ENCODE results near the gene CXorf65.

The CXorf65 gene

DNA sequence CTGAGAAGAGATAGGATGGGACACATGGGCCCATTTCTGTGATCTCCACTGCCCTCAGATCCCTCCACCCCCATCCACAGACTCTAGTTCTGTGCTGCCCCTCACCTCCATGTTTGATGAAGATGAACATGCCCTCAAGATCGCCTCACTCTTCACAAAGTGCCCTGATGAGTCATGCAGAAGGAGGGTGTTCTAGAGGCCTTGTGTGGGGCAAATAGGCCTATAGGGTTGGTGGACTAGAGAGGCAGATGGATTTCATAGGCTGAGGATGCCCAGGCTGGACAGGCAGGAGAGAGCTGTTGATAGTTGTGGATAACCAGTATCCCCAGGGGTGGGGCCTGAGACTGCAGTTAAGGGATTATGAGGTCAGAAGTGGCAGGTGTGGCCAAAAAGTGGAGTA is at the start of gene CXorf65:
Gene CXorf65 (minus strand): TSS at position 314 of the 400 bp plus-strand sequence. CDS start 184 bp downstream, at position 130.
- no peak for DNase-seq

DNA sequence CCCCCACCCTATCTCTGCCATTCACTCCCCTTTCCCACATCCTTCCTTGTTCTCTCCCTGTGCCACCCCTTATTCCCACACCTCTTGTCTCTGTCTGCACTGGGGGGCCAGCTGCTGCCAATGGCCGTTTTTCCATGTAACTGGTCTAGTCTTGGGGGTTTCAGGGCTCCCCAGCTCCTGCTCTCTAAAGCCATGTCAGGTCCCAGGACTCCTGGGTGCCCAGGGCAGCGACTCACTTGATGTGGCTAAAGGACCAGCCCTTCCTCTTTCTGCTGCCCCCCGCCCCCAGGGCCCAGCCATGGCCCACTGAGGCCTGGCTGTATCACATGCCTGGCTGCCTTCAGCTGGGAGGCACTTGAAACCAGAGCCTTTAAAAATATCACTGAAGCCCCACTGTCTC is 48.1 kb upstream of the CXorf65 start:
- no peak for DNase-seq

DNA sequence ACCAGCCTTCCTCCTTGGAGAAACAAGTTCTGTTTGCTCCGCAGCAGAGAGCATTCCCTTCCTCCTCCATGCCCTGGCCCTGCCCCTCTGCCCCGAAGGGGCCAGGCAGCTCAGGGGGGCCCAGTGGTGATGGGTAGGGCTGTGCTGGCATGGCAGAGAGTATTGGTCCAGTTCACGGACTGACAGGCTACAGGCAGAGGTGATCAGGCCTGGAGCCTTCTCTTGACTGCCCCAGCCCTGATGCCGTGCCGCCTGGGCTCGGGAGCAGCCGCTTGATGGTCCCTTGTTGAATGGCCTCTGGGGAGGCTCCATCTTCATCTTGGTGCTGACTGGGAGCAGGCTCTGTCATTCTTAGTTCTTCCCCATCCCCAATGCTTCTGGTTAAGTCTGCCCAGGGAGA is 47.7 kb upstream of the CXorf65 start:
- DNase-seq: no peak

DNA sequence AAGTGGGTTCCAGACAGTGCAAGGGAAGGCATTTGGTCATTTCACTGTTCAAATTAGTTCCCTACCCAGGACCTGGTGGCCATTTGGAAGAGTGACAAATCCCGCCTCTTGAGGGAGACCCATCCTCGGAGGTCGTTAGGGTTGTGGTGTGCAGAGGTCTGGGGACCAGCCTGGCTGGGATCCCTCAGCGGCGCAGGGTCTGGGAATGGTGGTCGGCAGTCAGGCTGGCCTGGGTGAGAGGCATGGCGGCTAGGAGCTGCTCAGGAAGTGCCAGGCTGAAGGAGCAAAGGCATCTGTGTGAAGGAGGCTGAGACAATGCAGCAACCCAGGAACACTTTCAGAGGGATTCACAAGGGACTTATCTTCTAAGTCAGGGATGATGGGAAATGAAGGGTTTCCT is 44.8 kb upstream of the CXorf65 start:
- no peak for DNase-seq

DNA sequence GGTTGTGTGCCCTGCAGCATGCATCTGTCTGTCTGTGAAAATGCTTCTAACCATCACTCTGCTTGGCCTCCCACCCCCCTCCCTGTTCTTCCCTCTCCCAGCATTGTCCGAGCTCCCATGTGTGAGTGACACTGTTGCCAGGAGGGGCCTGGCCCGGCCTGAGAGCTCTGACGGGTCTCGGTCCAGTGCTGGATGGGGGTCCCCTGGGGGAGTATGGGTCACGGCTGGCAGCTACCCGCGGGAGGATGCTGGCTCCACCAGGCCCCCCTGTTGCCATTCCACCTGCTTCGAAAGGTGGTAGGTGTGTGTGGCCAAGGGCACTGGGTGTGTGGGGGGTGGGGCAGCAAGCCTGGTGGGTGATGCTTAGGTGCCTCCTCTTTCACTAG is 41.7 kb upstream of the CXorf65 start:
- no peak for DNase-seq

DNA sequence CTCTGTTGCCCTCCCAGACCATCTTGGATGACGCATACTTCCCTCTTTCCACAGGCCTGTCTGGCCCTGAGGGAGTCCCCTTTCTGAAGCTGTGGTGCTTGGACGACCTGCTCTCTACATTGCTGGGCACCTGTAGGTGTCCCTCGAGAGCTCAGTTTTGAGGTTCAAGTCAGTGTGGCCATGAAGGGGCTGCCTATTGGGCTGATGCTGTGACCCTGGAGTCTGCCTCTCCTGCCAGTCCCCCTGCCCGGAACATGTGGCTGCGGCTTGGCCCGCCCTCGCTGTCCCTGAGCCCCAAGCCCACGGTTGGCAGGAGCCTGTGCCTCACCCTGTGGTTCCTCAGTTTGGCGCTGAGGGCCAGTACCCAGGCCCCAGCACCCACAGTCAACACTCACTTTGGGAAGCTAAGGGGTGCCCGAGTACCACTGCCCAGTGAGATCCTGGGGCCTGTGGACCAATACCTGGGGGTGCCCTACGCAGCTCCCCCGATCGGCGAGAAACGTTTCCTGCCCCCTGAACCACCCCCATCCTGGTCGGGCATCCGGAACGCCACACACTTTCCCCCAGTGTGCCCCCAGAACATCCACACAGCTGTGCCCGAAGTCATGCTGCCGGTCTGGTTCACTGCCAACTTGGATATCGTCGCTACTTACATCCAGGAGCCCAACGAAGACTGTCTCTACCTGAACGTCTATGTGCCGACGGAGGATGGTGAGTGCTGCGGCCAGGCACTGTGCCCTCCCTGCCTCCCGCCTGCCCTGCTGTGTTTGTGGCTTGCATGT is 41.1 kb upstream of the CXorf65 start:
- no peak for DNase-seq

DNA sequence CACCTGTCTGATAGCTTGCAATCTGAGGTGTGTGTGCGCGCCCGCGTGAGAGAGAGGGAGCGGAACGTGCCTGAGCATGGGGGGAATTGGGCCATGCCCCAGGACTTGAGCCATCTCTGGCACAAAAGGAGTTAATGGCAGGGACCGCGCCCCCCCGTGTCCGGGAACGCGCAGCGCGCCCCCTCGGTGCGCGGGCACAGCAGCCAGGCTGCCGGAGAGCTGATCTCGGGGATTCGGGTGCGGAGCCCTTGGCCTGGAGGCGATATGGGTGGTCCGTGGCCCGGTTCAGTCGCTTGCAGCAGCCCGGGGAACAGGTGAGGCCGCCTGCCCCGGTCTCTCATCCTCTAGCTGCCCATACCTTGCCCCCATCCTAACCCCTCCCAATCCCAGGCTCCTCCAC is 38.1 kb upstream of the CXorf65 start, which contains the start of gene NLGN3:
Gene NLGN3 (plus strand): TSS at position 191 of the 400 bp plus-strand sequence. CDS start 2,909 bp downstream, outside the sequence.
- DNase-seq: no peak

DNA sequence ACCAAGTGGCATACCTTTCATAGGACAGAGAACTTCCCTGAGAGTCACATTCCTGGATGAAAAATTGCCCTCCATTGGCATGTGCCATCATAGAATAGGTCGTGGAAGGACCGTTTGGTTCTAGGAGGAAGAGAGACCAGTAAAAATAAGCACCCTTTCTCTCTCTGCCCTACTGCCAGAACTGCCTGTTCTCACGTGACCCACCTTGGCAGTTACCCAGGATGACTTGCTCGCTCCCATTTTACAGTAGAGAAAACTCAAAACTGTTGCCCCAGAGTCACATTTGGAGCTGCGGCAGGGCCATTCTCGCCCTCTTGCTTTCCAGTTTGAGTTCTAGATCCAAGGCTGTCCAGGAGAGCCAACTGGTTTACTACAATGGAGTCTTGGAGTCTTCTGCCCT is 37.0 kb upstream of the CXorf65 start:
- no peak for DNase-seq

DNA sequence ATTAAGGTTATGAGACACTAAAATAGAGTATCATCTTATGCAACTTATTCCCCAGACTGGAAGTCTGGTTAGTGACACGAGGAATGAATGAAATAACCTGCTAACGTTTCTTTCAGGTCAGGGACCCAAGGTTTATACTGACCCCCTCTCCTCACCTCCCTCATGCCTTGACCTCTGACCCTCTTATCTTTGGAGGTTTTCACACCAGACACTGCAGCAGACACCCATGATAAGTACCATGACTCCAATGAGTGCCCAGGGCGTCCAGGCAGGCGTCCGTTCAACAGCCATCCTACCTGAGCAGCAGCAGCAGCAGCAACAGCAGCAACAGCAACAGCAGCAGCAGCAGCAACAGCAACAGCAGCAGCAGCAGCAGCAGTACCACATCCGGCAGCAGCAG is 33.9 kb upstream of the CXorf65 start:
- DNase-seq: no peak

DNA sequence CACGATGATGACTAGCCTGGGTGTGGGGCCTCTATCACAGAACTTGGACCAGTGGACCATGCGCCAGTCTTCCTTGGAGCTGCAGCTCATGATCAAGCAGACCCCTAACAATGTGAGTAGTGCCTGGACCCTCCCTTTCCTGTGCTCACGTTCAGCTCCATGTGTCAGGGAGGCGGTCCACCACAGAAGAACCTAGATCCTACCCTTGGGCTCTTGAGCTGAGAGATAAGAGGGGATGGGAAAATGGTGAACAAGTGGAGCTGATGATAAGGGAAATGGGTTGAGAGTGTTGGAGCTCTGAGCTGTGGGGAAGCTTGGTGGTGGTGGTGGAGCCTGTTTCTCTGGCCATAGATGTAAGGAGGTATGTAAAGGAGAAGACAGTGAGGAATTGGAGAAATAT is 25.0 kb upstream of the CXorf65 start:
- no peak for DNase-seq

DNA sequence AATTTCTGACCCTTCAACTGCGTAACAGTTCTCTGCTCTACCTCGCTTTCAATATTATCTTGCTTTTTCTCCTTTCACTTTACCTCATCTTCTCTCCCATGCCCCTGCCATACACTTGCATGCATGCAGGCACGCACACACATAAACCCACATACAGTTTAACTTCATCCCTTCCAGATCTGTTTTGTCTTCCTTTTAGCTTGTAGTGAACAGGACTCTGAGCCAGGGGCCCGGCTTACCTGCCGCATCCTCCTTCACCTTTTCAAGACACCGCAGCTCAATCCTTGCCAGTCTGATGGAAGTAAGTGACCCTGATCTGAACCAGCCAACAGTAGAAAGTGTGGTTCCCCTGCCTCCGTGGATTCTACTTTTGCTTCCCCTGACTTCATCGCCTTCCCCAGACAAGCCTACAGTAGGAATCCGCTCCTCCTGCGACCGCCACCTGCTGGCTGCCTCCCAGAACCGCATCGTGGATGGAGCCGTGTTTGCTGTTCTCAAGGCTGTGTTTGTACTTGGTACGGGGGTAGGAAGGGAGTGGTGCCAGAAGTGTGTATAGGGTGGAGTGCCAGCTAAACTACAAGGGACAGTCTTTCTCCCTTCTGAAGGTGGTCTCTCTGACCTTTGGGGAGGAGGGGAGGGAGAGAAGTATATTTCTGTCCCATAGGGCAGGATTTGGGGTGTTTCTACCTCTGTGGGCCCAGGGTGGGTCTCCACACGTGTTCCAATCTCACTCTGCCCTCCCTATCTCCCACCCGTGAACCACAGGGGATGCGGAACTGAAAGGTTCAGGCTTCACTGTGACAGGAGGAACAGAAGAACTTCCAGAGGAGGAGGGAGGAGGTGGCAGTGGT is 22.6 kb upstream of the CXorf65 start:
- peak; percentile 73 for DNase-seq

DNA sequence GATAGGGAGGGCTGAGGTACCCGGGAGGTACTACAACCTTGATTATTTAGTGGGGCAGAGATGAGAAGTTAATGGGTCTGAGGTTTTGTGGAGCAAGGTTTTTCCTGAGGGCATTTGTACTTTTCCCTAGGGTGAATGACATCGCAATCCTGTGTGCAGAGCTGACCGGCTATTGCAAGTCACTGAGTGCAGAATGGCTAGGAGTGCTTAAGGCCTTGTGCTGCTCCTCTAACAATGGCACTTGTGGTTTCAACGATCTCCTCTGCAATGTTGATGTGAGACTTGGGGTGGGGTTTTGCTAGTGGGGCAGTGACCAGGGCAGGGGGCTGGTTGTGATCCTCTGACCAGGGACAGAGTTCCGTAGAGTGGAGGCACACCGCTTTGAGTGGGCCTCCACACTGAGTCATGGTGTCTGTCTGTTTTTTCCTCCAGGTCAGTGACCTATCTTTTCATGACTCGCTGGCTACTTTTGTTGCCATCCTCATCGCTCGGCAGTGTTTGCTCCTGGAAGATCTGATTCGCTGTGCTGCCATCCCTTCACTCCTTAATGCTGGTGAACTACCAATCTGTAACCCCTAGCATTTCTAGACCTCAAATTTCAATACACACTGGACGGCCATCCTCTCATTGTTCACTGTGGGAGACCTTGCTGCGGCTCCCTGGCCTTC is 21.8 kb upstream of the CXorf65 start:
- DNase-seq: no peak

DNA sequence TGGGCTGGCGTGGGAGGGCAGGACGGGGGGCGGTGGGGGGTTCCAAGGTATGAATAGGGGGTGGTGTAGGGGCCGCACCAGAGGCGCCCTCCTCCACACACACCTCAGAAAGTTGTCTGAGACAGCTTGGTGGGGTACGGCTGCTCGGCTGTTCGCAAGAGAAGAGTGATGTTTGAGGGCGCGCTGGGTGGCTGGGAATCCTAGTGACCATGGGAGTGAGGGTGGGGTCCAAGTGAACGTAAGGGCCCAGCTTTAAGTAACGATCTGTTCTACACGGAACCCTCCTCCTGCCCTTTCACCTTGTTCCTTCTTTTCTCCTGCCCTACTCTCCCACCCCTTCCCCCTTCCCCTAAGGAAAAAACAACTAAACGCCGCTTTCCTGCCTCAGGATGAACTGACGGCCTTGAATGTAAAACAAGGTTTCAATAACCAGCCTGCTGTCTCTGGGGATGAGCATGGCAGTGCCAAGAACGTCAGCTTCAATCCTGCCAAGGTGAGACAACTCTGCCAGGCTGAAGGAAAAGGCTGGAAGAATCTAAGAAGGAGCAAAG is 12.5 kb upstream of the CXorf65 start:
- DNase-seq: no peak

DNA sequence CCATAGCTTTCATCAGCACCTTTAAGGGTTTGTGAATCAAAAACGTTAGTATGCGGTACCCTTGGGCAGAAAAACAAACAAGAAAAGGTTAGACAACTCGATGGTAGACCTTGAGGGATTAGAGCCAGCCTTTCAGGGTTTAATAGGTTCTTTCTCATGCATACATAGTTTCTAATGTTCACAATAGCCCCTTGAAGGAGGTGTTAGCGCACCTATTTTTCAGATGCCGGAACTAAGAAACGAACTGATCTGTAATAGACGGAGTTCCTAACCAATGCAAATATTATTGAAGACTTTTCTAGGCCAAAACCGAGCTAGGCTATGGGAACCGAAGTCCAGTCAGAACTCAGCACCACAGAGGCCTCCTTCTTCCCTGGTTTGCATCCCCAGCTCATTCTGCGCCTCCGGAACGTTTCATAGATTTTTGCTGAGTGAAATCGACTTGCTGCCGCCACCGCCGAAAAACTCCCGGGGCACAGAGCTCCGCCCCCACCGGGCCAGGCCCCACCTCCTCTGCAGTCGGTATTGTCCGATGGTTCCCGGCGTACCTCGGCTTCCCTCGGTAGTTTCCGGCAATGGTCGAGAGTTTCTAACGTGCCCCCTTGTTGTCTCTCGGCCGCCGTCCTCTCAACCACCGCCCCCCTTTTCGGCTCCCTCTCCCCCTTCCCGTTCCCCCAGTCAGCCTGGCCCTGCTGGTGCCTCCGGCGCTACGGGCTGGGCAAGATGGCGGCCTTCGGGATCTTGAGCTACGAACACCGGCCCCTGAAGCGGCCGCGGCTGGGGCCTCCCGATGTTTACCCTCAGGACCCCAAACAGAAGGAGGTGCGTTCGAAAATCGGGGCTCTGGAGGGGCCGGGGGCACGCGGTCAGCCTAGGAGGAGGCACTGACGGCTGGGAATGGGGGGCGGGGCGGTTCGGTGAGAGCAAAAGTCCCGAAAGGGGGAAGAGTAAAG is 11.8 kb upstream of the CXorf65 start, which contains the start of gene MED12:
Gene MED12 (plus strand): TSS at position 565 of the 953 bp plus-strand sequence. CDS start 159 bp downstream, at position 724.
- peak; percentile 82 for DNase-seq

DNA sequence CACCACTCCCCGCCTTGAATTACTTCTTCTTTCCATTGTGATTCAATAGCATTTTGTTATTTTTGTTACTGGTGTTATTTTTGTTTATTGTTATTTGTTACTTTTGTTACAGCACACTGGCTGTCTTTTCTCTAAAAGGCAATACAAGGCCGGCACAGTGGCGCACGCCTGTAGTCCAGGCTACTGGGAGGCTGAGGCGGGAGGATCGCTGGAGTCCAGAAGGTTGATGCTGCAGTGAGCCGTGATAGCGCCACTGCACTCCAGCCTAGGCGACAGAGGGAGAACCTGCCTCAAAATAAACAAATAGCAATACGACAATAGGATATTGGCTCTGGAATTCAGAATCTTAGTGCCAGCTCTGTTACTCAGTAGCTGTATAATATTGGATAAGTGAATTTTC is 10.8 kb upstream of the CXorf65 start:
- DNase-seq: no peak

DNA sequence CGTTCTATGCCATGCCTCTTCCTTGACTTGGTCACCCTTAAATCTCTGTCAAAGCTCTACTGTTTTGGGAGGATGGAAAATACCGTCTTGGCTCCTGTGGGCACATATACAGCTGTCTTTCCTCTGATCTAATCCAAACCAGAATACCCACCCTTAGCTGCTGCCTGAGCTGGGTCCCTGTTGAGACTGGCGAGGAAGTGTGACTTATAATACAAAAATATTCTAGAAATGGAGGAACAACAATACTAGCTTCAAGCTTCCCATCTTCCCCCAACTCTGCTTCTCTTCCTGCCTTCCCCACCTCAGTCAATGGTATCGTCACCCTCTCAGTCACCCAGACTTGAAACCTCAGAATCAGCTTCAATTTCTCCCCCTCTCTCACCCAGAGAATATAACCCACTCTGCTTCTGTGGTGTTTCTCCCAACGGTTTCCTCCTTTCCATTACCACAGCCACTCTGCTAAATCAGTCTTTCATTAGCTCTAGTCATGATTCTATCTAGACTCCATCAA is 5.4 kb upstream of the CXorf65 start:
- no peak for DNase-seq

DNA sequence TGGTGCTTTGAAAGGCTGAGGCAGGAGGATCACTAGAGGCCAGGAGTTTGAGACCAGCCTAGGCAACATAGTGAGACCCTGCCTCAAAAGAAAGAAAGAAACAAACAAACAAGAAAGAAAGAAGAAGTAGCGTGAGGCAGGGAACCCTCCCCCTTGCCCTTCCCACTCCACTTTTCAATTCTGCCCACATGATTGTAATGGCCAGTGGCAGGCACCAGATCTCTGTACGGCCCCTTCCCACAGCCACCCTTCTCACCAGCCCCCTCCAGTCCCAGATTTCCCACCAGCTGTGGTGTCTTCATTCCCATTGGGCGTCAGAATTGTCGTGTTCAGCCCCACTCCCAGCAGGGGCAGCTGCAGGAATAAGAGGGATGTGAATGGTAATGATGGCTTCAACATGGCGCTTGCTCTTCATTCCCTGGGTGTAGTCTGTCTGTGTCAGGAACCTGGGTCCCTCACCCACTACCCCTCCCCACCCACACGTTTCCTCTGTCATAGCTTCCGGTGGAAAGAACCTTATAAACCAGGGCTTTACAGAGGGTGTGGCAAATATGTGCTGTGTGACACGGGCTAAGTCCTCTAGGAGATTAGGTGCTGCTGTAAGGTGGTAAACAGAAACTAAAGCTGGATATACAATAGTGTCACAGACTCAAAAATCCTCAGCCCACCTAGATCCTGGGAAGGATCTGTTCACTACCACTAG is 4.8 kb upstream of the CXorf65 start, which contains the start of gene IL2RG:
Gene IL2RG (minus strand): TSS at position 437 of the 703 bp plus-strand sequence. CDS start 38 bp downstream, at position 399.
- DNase-seq: peak; percentile 71

DNA sequence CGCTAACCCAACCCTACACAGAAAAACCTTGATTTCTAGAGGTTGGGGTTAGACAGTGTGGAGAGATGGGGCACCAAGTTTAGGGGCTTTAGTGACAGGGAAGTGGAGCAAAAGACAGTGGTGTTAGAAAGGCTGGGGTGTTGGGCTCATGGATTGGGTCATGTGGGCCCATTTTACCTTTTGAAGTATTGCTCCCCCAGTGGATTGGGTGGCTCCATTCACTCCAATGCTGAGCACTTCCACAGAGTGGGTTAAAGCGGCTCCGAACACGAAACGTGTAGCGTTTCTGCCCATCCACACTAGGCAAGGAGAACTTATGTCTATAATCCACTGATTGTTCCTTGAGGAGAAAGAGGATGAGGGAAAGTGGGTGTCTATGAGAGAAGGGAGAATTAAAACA is 2.5 kb upstream of the CXorf65 start:
- no peak for DNase-seq

DNA sequence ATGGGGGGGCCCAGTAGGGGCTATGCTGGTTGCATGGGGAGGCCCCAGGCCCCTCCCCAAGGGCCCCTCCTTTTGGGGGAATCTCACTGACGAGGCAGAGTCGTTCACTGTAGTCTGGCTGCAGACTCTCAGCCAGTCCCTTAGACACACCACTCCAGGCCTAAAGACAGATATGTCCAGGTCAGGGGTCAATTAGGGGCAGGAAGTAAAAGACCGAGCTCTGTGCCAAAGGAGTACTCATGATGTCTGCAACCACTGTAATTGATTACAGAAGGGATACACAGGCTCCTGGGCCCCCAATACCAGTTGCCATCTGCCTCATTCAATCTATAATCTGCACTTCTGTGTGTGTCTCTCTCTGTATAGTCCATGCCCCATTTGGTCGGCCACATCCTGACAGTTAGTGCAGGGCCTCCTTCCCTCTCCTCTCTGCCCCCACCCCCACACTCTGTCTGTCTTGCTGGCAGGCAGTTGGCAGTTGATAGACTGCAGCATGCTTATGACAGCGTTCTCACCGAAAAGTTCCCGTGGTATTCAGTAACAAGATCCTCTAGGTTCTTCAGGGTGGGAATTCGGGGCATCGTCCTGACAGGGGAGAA is 1.3 kb upstream of the CXorf65 start:
- peak; percentile 23 for DNase-seq

DNA sequence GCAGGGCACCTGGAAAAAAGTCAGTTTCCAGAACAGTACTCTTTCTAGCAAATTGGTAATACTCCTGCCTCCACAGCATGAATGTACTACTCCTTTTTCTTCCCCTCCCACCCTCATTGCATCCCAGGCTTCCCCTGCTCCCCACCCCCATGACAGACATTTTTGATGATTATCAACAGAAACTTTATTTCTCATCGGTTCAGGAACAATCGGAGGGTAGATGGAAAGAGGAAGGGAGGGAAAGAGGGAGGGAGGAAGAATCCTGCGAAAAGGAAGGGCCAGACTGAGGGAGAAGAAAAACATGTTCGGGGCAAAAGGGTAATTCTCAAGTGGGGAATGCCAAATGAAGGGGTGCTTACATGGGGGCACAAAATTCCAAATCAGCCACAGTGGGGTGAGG is 705 bp upstream of the CXorf65 start:
- no peak for DNase-seq
